ENCODE results near the gene TMEM231.
"Not testable (repeated sequence)": the region's sequence is repeated elsewhere in the genome, so short reads cannot be mapped to it uniquely, and the experiment has no call there.

The TMEM231 gene

DNA sequence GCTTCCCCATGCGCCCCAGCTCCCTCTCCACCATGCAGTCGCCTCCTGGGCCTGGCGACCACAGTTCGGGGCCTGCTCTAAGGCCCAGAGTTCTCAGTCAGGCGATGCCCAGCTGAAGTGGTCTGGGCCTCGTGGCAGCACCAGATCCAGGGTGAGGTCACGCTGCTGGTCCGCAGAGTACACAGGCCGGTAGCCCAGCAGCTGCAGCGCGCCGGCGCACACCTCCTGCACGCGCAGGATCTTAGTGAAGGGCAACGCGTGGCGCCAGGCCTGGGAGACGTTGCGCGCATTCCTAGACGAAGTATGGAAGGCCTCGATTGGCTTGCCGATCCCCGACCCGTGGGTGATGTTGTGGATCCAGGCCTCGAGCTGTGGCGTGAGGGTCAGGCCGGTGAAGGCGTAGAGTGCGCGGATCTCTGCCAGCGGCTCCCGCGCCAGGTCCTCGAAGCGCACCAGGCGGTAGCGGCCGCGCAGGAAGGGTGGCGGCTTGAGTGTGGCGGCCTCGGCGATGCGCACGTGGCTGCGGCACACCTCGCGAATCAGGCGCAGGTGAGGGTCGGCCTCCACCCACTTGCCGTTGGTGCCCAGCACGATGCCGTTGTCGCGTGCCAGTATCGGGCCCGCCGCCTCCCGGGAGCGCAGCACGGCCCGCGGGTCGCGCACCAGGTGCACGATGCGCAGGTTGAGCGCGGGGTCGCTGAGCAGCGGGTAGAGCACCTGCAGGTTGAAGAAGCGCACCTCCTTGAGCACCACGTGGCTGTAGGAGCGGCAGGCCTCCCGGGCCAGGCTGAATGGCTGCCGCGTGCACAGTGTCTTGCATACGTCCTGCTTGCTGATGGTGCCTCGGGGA is 26.8 kb downstream of the TMEM231 start:
- DNase-seq = no peak

DNA sequence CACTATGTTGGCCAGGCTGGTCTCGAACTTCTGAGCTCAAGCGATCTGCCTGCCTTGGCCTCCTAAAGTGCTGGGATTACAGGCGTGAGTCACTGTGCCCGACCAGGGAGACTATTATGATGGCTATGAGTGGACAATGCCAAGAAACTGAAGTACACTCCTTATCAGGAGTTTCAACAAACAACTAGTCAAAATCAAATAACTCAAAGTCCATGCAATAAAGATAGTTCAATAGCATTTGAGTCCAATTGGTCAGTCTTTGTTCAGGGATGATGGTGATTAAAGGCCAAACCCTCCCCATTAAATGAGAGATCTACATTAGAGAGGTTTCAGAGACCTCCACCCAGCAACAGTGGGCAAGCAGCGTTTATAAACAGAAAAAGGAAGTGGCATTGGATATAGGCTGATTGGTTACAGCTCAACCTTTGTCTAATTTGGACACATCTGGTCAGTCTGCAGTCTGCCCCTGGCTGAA is 28.2 kb downstream of the TMEM231 start:
- DNase-seq = no peak

DNA sequence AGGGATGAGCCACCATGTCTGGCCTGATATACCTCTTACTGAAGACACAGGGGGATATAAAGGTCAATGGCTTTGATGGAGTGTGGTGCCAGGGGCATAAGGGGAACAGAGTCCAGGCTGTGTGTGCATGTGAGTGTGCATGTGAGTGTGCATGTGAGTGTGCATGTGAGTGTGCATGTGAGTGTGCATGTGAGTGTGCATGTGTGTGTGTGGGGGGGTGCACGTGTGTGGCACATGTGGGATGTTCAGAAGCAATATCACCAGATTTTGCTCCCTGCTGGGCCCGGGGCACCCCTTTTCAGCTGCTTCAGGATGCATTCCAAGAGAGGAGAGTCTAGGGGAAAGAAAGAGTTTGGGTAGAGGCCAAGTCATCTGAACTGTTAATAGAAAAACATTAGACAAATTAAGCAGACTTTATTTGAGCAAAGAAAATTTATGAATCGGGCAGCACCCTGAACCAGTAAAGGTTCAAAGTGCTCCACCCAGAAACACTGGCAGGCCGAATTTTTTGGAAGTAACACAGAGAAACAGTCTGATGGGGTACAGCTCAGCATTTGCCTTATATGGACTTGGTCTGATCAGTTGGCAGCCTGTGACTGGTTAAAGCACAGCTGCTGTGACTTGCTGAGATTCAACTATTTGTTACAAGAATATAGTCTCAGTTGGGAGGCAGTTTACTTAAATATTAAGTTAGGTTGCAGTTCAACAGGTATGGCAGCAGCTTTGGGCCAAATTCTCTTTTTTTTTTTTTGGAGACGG is 29.8 kb downstream of the TMEM231 start:
- DNase-seq = no peak

DNA sequence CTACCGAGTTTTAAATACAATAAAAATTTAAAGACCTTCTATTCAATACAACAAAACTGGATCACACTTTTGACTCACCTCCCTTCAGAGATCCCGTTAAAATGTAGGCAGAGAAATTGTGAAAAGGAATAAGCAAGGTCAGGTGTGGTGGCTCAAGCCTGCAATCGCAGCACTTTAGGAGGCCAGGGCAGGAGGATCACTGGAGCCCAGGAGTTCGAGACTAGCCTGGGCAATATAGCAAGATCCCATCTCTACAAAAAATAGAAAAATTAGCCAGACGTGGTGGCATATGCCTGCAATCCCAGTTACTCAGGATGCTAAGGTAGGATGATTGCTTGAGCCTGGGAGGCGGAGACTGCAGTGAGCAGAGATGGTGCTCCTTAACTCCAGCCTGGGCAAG is 36.9 kb downstream of the TMEM231 start:
- no peak for DNase-seq

DNA sequence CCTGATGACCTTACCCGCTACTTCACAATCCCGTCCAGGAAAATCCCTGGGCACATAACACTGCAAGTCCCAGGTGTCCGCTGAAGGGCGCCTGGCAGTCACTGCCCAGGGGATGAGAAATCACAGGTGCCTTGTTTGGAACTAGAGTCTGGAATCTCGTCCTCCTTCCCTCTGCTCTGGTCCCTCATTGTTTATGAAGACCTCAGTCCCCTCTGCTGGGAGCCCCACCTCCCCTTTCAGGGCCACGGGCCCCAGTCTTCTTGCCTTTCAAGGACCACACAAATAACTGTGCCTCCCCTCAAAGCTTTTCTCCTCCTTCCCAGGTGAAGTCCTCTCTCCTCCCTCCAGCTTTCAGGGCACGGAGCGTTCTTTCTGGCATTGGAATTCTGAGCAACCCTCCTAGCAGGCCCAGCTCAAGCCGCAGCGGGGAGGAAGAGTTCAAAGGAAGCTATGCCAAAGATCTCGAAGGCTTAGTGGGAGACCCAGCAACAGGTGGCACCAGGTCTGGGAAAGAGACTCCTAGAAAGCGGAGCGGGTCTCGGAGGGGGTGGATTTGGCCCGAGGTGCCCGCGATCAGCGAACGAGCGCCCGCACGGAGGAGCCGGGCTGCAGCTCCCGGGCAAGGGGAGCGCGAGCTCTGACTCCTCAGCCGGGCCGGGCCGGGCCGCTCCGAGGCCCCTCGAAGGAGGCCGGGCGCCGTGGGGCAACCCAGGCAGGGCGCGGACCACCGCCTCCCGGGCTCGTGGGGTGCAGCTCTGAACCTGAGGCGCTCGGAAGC is 39.7 kb downstream of the TMEM231 start:
- DNase-seq = not testable (repeated sequence)

DNA sequence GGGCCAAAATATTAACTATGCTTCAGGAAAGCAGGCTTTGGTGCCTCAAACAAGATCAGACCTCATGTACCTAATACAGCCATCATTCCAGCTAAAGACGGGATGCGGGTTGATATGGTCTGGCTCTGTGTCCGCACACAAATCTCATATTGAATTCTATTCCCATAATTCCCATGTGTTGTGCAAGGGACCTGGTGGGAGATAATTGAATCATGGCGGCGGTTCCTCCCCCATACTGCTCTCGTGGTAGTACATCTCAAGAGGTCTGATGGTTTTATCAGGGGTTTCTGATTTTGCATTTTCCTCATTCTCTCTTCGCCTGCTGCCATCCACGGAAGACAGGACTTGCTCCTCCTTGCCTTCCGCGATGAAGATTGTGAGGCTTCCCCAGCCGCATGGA is 41.8 kb downstream of the TMEM231 start:
- no peak for DNase-seq

DNA sequence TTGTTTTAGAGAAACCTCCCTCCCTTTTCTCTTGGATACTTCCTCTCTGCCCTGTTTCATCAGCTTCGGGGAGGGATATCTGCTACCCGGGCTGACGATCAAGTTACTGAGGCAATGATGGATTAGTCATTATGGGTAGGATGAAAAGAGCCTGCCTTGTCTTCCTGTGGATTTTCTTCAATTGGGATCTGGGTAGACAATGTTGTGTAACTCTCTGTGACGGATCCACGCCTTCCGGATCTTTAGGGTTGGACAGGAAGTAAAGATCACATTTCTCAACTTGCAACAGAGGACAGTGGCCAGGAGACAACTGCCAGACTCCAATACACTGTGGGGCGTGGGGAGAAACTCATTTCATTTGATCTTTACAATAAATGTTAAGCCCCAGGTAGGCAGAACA is 49.5 kb downstream of the TMEM231 start:
- DNase-seq = no peak

DNA sequence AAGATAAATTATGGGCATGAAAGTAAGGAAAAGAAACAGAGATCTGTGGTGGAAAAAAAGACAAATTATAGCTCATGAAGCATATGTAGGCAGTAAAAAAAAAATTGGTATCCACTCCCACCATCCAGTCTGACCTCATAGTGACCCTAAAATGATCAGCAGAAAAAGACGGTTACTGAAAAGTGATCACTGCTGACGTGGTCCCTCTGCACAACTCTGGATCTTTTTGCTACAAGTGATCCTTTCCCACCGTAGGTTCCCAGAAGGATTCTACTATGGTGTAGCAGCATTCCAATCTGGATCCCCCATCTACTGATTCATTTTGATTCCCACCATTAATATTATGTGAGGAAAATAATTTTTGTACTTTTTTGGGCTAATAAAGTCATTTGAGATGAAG is 49.9 kb downstream of the TMEM231 start:
- no peak for DNase-seq

- no peak for DNase-seq
Measured at GRCh38 chr16:75503801-75504200, 52.3 kb downstream of the TMEM231 start.

- no peak for DNase-seq
Measured at GRCh38 chr16:75502916-75503605, 53.0 kb downstream of the TMEM231 start.

DNA sequence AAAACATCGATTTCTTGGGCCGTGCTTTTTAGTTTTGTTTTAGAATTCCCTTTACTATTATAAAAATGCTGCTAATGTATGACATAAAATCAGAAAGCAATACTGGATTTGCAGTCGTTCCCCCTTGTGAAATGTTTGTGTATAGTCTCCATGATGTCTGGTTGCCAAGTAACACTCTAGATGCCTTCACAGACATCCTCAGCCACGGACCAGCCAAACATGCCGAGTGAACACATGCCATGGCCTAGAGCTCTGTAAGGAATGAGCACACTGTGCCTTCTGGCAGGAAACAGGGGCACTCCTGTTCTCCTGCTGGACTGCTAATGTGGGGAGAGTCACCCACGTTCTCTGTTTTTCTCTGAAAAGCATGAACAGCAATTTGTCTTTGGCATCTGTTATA is 54.2 kb downstream of the TMEM231 start:
- DNase-seq = peak; percentile 2

- DNase-seq = no peak
Measured at GRCh38 chr16:75501359-75501758, 54.7 kb downstream of the TMEM231 start.

- DNase-seq = peak; percentile 9
Measured at GRCh38 chr16:75498605-75499322, 57.3 kb downstream of the TMEM231 start.

DNA sequence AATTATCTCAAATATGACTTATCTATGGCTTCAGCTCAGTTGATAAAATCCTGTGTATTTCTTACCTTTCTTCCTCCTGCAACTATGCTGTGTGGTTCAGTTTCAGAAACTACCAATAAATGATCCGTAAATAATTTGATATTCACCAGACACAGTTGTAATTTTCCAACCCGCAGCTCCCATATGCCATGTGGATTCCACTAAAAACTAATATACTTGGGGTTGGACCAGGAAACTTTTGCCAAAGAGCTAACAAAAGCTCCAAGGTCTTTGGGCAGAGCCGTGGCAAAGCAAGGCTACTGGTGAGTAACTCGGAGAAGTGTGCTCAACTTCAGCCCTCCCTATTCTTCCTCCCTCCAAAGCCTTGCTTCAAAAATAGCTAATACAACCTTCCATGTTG is 58.5 kb downstream of the TMEM231 start:
- peak; percentile 72 for DNase-seq

DNA sequence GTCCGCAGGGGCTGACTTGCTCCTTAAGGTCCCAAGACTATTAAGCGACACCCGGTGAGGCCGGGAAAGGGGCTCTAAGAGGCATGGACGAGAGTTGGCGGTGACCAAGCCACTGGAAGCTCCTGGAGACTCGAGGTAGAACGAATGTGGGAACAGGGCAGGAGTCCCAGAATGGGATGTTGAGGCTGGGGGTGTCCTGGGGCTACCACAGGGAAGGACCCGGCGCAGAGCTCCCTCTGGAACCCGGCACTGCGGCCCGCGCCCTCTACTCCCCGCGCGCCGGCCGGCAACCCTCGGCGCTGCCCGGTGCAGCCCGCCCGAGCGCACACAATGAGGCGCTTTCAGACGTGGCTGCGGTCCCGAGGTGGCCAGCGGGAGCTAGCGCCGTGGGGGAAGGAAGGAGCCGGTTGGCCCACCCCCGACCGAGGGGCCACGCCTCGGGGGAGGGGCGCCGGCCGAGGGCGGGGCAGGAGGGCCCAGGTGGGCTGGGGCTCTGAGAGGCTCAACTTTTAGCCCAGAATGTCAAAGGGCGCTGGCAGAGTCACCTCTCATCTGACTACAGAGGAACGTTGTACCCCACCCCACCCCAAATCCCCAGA is 60.9 kb downstream of the TMEM231 start, which contains the start of gene CHST6:
CHST6 (minus strand) TSS at position 366 of the 599 bp plus-strand sequence. CDS start 15,613 bp downstream, outside the sequence.
- DNase-seq = no peak

DNA sequence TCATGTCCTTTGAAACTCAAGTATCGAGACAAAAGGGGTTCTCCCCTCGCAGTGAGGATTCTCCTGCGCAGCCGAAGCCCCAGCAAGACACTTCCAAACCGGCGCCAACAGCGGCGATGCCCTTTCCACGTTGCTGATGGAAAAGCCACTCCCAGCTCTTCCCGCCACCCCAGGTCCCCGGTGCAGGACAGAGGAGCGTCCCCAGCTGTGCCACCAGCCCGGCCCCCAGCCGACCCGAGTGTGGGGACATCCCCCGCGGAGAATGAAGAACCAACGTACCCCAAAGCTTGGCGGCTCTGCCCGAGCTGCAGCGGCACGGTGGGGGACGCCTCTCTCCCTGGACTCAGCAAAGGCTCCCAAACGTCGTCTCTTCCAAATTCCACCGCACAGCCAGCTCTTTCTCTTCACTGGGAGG is 61.4 kb downstream of the TMEM231 start:
- no peak for DNase-seq

DNA sequence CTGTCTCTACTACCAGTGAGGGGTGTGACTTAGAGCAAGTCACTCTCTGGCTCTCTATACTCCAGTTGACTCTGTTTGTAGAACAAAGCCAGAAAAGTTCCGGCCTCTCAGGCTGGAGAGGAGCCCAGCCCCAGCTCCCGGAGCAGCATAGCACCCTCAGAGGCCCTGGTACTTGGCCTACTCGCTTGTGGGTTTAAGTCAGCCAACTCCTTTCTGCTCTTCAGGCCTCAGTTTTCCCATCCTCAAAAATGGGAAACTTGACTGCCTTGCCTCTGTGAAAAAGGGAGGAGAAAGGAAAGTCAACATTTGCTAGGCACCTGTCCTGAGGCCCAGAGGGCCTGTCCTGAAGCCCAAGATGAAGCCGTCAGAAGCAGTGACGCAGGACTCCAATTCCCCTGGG is 61.9 kb downstream of the TMEM231 start:
- DNase-seq = no peak

DNA sequence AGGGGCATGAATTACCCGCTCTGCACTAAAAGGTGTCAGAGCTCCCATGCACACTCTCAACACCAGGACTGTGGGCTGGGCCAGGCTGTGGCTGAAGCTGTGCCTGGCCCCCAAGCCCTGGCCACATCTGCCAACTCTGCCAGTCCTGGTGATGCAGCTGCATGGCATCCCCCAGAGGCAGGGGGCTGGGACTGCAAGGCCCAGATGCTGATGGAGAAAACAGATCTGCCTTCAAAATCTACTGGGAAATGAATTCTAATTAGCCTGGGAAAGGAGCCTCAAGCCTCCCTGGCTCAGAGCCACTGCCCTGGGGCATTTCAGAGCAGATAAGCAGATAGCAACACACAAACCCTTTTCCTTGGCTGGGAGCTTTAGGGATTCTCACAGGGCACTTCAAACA is 64.2 kb downstream of the TMEM231 start:
- DNase-seq = peak; percentile 5

GRCh38 chr16:75488322-75488721 is 67.7 kb downstream of the TMEM231 start:
- no peak for DNase-seq
